Endothelial cell of umbilical vein (primary cell): ENCODE measurements around the gene GPRC5D. TPM values are rescaled to one million over a fixed set of nuclear protein-coding genes. Genes with fewer than 3 reads are reported as not detected.

ENCODE experiments used
- BruUV-seq: library from RNA; stranded (reverse); fragments of 400-500 nt; replicated peaks from 2 replicates; lab custom pipeline; 2021; lab: Mats Ljungman, UMichigan
- CTCF ChIA-PET: fragments of 300-600, 350-600 bp; sonication (Branson Sonifier 250); formaldehyde crosslinking; loops from one replicate; lab custom pipeline; 2021; ENCODE audit warnings: antibody characterized with exemption, inconsistent platforms; lab: Charles Lee
- POLR2A ChIA-PET: fragments of 300-600, 350-600 bp; sonication (Branson Sonifier 250); formaldehyde crosslinking; loops from one replicate; lab custom pipeline; 2021; ENCODE audit warnings: antibody characterized with exemption, inconsistent platforms; lab: Charles Lee
- DNase-seq: peaks from one replicate; pipeline ENCODE4 v3.0.0-alpha.2; 2011; ENCODE audit warnings: low read depth, low spot score
- FAIRE-seq: peaks from 2 replicates; lab custom pipeline; 2011; peaks lifted over from hg19 to GRCh38; lab: Jason Lieb, UNC
- H2AFZ ChIP-seq: 2 replicates; pipeline ENCODE4 v1.6.0; 2012; ENCODE audit warnings: low read depth, low read length, control low read depth, inconsistent platforms
- H3K27ac ChIP-seq: 2 replicates; pipeline ENCODE4 v1.5.1; 2011; ENCODE audit warnings: low read depth, mild to moderate bottlenecking, control low read depth, low read length, moderate library complexity; ENCODE audit not compliant: insufficient read depth
- H3K27me3 ChIP-seq, 2 experiments: 2 replicates each; pipeline versions ENCODE4 v1.6.0 to v1.6.1; 2011; ENCODE audit warnings: low read length in 2 of 2, mixed read lengths in 1 of 2; ENCODE audit not compliant: control insufficient read depth in 2 of 2, insufficient read depth in 2 of 2
- H3K36me3 ChIP-seq, 2 experiments: 2 replicates in 1 of 2; 3 replicates in 1 of 2; pipeline ENCODE4 v1.5.1; 2011; ENCODE audit warnings: low read length in 2 of 2, mild to moderate bottlenecking in 1 of 2, moderate library complexity in 1 of 2; ENCODE audit not compliant: control insufficient read depth in 2 of 2, insufficient read depth in 2 of 2; ENCODE audit errors: extremely low read depth in 1 of 2
- H3K4me1 ChIP-seq: 3 replicates; pipeline ENCODE4 v1.5.1; 2011; ENCODE audit warnings: mild to moderate bottlenecking, low read length; ENCODE audit not compliant: control insufficient read depth, insufficient read depth; ENCODE audit errors: extremely low read depth
- H3K4me2 ChIP-seq: 2 replicates; pipeline ENCODE4 v1.6.1; 2011; ENCODE audit warnings: low read length, control low read depth, mixed read lengths; ENCODE audit not compliant: insufficient read depth
- H3K4me3 ChIP-seq, 3 experiments: fragments of 200-600 bp in 1 of 3; sonication (generic), shearing (Covaris generic) in 1 of 3; replicated peaks in 1 of 3; 2 replicates each; pipeline ENCODE4 v1.5.1; 2011 to 2016; ENCODE audit warnings: control low read depth in 3 of 3, low read length in 3 of 3, mild to moderate bottlenecking in 2 of 3, inconsistent platforms in 1 of 3, low read depth in 1 of 3, moderate library complexity in 1 of 3; ENCODE audit not compliant: insufficient read depth in 1 of 3
- H3K79me2 ChIP-seq: 2 replicates; pipeline ENCODE4 v1.6.0; 2012; ENCODE audit warnings: low read length, inconsistent platforms; ENCODE audit not compliant: control insufficient read depth, insufficient read depth
- H3K9ac ChIP-seq: replicated peaks from 2 replicates; pipeline ENCODE3; 2011; ENCODE audit warnings: low read length, control low read depth; ENCODE audit not compliant: insufficient read depth; ENCODE audit errors: extremely low read depth
- H3K9me1 ChIP-seq: replicated peaks from 3 replicates; pipeline ENCODE4 v1.6.0; 2011; ENCODE audit warnings: mild to moderate bottlenecking, low read length; ENCODE audit not compliant: control insufficient read depth, insufficient read depth; ENCODE audit errors: extremely low read depth
- H3K9me3 ChIP-seq: replicated peaks from 2 replicates; pipeline ENCODE4 v1.5.1; 2012; ENCODE audit warnings: low read length, inconsistent platforms; ENCODE audit not compliant: control insufficient read depth, insufficient read depth
- H4K20me1 ChIP-seq: replicated peaks from 2 replicates; pipeline ENCODE3; 2011; ENCODE audit warnings: mild to moderate bottlenecking, low read length; ENCODE audit not compliant: control insufficient read depth, insufficient read depth; ENCODE audit errors: extremely low read depth
- CTCF ChIP-seq, 2 donors: IDR thresholded peaks; 1 replicate in 1 of 2; 2 replicates in 1 of 2; pipeline ENCODE4 v1.5.1; 2011; ENCODE audit warnings: low read length in 2 of 2, mild to moderate bottlenecking in 2 of 2, moderate library complexity in 2 of 2, control low read depth in 1 of 2, inconsistent platforms in 1 of 2, low read depth in 1 of 2; ENCODE audit not compliant: insufficient read depth in 1 of 2; ENCODE audit errors: extremely low read depth in 1 of 2
- EZH2 ChIP-seq: IDR thresholded peaks from 2 replicates; pipeline ENCODE4 v1.6.1; 2012; ENCODE audit warnings: borderline replicate concordance, low read depth, mild to moderate bottlenecking, moderate library complexity, low read length, inconsistent platforms; ENCODE audit not compliant: severe bottlenecking
- FOS ChIP-seq: IDR thresholded peaks from 2 replicates; pipeline ENCODE4 v1.6.1; 2011; ENCODE audit warnings: mild to moderate bottlenecking, low read length, moderate library complexity, borderline replicate concordance; ENCODE audit not compliant: insufficient read depth
- GATA2 ChIP-seq: IDR thresholded peaks from 2 replicates; pipeline ENCODE4 v1.7.0; 2011; ENCODE audit warnings: low read depth, mild to moderate bottlenecking, moderate library complexity, mixed read lengths, low read length; ENCODE audit not compliant: insufficient read length, insufficient read depth
- JUN ChIP-seq: IDR thresholded peaks from 2 replicates; pipeline ENCODE4 v1.6.1; 2011; ENCODE audit warnings: borderline replicate concordance, low read depth; ENCODE audit not compliant: insufficient read length, insufficient read depth
- MAX ChIP-seq: IDR thresholded peaks from 2 replicates; pipeline ENCODE4 v1.6.1; 2011; ENCODE audit not compliant: insufficient read depth, insufficient read length
- POLR2AphosphoS5 ChIP-seq: IDR thresholded peaks from 2 replicates; pipeline ENCODE4 v1.6.1; 2012; ENCODE audit warnings: low read depth, mild to moderate bottlenecking, control low read depth, low read length, moderate library complexity; ENCODE audit not compliant: insufficient read depth
- dilution Hi-C: fragments of 300-500 bp; cut with MboI; formaldehyde crosslinking; loops from one replicate; pipeline ENCODE4 v1.15.0; 2019; ENCODE audit warnings: low sequenced_read_pairs; ENCODE audit not compliant: extremely low pct_ligation_motif_present
- intact Hi-C: fragments of 100-400 bp; cut with micrococcal nuclease; formaldehyde crosslinking; loops from one replicate; pipeline ENCODE4 v1.10.0; 2022
- polyA plus RNA-seq, 4 experiments: library from polyadenylated mRNA; depleted of rRNA in 3 of 4; stranded (reverse) in 3 of 4; unstranded in 1 of 4; fragments of >200 nt; gene quantifications; 2 replicates each; pipeline versions ENCODE4 v1.2.1 to v1.2.3, GENCODE V29; 2011 to 2012; ENCODE audit warnings: missing spikeins in 1 of 4
- total RNA-seq: library from RNA; stranded (reverse); gene quantifications from 2 replicates; pipeline ENCODE4 v1.2.3, GENCODE V29; 2021

GPRC5D gene
- total and polyA plus RNA-seq, 2 donors (not counting 3 experiments of a cell fraction or from before 2014, with no cell fraction given) = not detected

GRCh38 chr12:12965836-12966235 is 13.9 kb upstream of the GPRC5D start:
- TF ChIP-seq FOS (no peak), POLR2AphosphoS5 (no peak), EZH2 (no peak), JUN (no peak)
- BruUV-seq = no TSS peak
- no peak overlapping the region for H3K4me2 ChIP-seq
- no peaks in the 10 kb centered on the region for H3K27me3 ChIP-seq
- intact Hi-C loops = no loop called here
- H3K9ac ChIP-seq = no peak overlapping the region
- no peaks in the 10 kb centered on the region for H4K20me1 ChIP-seq
- FAIRE-seq (no peak), DNase-seq (no peak)
- H3K79me2 ChIP-seq = no peaks in the 10 kb centered on the region
- H3K36me3 ChIP-seq = peaks cover 0 to 3% of the 10 kb centered on the region in 2 experiments
- dilution Hi-C loops = no loop called here
- no peaks in the 10 kb centered on the region for H3K4me1 ChIP-seq
- no peaks in the 10 kb centered on the region for H3K9me3 ChIP-seq
- no peak overlapping the region for H2AFZ ChIP-seq
- H3K27ac ChIP-seq = no peak overlapping the region
- H3K9me1 ChIP-seq = no peaks in the 10 kb centered on the region
- H3K4me3 ChIP-seq = no peak overlapping the region
- POLR2A ChIA-PET = no interaction called here
- CTCF ChIA-PET = no interaction called here

DNA sequence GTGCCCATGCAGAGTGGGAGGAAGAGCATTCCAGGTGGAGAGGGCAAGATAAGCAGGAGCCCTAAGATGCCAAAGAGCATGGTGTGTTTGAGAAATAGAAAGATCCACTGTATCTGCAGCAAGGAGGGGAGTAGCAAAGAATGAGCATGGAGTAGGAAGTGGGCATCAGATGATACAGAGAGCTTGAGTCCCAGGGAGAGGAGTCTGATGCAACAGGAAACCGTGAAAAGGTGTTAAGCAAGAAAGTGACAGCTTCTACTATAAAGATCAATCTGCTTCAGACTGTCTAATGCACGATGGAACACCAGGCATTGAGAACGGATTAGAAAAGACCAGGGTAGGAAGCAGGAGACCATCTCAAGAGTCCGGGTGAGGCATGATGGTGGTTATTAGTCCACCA is 12.3 kb upstream of the GPRC5D start:
- no peak for DNase-seq
- dilution Hi-C loops (no loop called here), intact Hi-C loops (no loop called here)
- no peak for TF ChIP-seq CTCF (IDR thresholded peaks at IDR 0.05; ENCODE audit: extremely low read depth in 1 of 2, insufficient read depth in 1 of 2, low read depth in 1 of 2, low read length in 2 of 2)
- TF ChIP-seq JUN = no peak
- no peak for TF ChIP-seq GATA2
- TF ChIP-seq MAX = no peak
- no peaks in the 10 kb centered on the region for H3K4me1 ChIP-seq
- no TSS peak for BruUV-seq
- no peak overlapping the region for H3K9ac ChIP-seq
- H3K36me3 ChIP-seq = peaks cover 0 to 3% of the 10 kb centered on the region in 2 experiments
- CTCF ChIA-PET = interaction anchor here (1.2 kb wide), 1 partner anchor 48 kb away, joined by 3 read pairs; no protein-coding TSS in a partner anchor
- no peak overlapping the region for H3K4me3 ChIP-seq
- no peaks in the 10 kb centered on the region for H3K9me3 ChIP-seq
- no peak overlapping the region for H2AFZ ChIP-seq
- H4K20me1 ChIP-seq = no peaks in the 10 kb centered on the region
- H3K4me2 ChIP-seq = no peak overlapping the region
- no peaks in the 10 kb centered on the region for H3K27me3 ChIP-seq
- POLR2A ChIA-PET = no interaction called here
- FAIRE-seq = no peak
- H3K9me1 ChIP-seq = no peaks in the 10 kb centered on the region
- no peaks in the 10 kb centered on the region for H3K79me2 ChIP-seq
- no peak overlapping the region for H3K27ac ChIP-seq
